HL-60/S4 (cell line): ENCODE results near the gene NPM3.
"Not testable (repeated sequence)": the region's sequence is repeated elsewhere in the genome, so short reads cannot be mapped to it uniquely, and the experiment has no call there.

Source experiments
- in situ Hi-C: fragments of 300-500 bp; cut with MboI; formaldehyde crosslinking; loops from 2 replicates; pipeline ENCODE4 v1.14.3; 2022; ENCODE audit warnings: low sequenced_read_pairs

The NPM3 gene

GRCh38 chr10:101812606-101813005 is 29.4 kb upstream of the NPM3 start:
- in situ Hi-C loops = no loop called here

GRCh38 chr10:101807158-101807557 is 23.9 kb upstream of the NPM3 start:
- in situ Hi-C loops = no loop called here

GRCh38 chr10:101803511-101803910 is 20.3 kb upstream of the NPM3 start:
- in situ Hi-C loops = no loop called here

- in situ Hi-C loops = no loop called here
These were observed 14.3 kb upstream of the NPM3 start for GRCh38 chr10:101797403-101798059.

- in situ Hi-C loops = no loop called here
These were observed 10.3 kb upstream of the NPM3 start for GRCh38 chr10:101793526-101793925.

- in situ Hi-C loops = no loop called here
These were observed 6.4 kb upstream of the NPM3 start for GRCh38 chr10:101789686-101790085.

GRCh38 chr10:101789231-101789630 is 6.0 kb upstream of the NPM3 start:
- in situ Hi-C loops = not testable (repeated sequence)

- in situ Hi-C loops = no loop called here
These were observed 2.6 kb upstream of the NPM3 start for GRCh38 chr10:101785801-101786200.

- in situ Hi-C loops = no loop called here
These were observed 1.3 kb upstream of the NPM3 start for GRCh38 chr10:101784558-101784957.

GRCh38 chr10:101783736-101784118 is 481 bp upstream of the NPM3 start:
- in situ Hi-C loops = no loop called here

GRCh38 chr10:101781984-101782810 is 1.0 kb downstream of the NPM3 start:
- in situ Hi-C loops = no loop called here

GRCh38 chr10:101781655-101781983 is 1.6 kb downstream of the NPM3 start:
- in situ Hi-C loops = no loop called here

GRCh38 chr10:101780818-101781654 is 2.2 kb downstream of the NPM3 start:
- in situ Hi-C loops = no loop called here

GRCh38 chr10:101780187-101780817 is 2.9 kb downstream of the NPM3 start:
- in situ Hi-C loops = no loop called here

- in situ Hi-C loops = no loop called here
These were observed 3.6 kb downstream of the NPM3 start for GRCh38 chr10:101779544-101780186.

- in situ Hi-C loops = no loop called here
These were observed 4.3 kb downstream of the NPM3 start for GRCh38 chr10:101778781-101779543.

- in situ Hi-C loops = no loop called here
These were observed 5.0 kb downstream of the NPM3 start for GRCh38 chr10:101778151-101778780.

- in situ Hi-C loops = no loop called here
These were observed 5.6 kb downstream of the NPM3 start for GRCh38 chr10:101777619-101778145.

GRCh38 chr10:101776161-101776817 is 7.0 kb downstream of the NPM3 start:
- in situ Hi-C loops = no loop called here
